ENCODE measurements around the gene ARG2.

ARG2 gene

DNA sequence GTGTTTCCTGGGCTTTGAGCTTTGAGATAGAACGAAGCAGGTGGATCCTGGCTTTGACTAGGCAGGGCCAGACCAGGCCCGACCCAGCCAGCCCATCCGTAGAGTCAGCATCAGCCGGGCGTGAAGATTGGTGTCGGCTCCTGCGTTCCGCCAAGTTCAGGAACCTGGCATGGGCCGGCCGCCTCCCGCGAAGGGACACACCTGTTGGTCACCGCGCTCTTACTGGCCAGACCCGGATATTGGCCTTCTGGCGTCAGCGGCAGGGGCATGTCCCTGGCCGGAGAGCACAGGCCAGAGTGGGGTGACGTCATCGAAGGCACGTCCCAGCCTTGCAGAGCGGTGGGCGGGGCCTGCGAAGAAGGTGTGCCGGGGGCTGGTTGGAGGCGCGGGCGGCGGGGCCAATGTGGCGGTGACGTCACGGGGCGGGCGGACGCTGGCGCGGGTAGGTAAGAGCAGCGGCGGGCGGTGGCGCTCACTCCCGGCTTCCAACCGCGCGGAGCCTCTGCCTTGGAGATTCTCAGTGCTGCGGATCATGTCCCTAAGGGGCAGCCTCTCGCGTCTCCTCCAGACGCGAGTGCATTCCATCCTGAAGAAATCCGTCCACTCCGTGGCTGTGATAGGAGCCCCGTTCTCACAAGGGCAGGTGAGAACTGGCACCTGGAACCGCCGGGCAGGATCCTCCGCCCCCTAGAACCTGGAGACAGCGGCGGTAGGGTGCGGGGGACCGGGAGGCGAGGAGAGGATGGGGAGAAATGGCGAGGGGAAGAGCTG lies at the start of gene ARG2:
ARG2 (plus strand) TSS at position 475 of the 771 bp plus-strand sequence; CDS start at position 533, 58 bp downstream.
- Histone ChIP-seq H3K4me1 (ENCODE audit: low read length) (0 out of 2 replicates have a peak, but pooled peaks cover 2% of the 10 kb centered on the region), H3K36me3 (replicated peaks; ENCODE audit: insufficient read depth, low read length) (no peaks in the 10 kb centered on the region), H3K4me3 (ENCODE audit: low read length) (peak within 1 kb of the TSS; percentile 72), H2AFZ (ENCODE audit: low read length) (peak within 1 kb of the TSS; percentile 78), H3K4me2 (ENCODE audit: low read depth, low read length) (peak within 1 kb of the TSS; percentile 83), H3K9me2 (replicated peaks; ENCODE audit: insufficient read depth, low read length) (no peaks in the 10 kb centered on the region), H3K27me3 (replicated peaks; ENCODE audit: insufficient read depth, low read length) (no peaks in the 10 kb centered on the region), H3K27ac (ENCODE audit: low read length) (peak within 1 kb of the TSS; percentile 58; the same call in 1 of the 2 replicates), H3F3A (ENCODE audit: insufficient read depth, low read length) (peaks cover 9% of the 10 kb centered on the region), H4K20me1 (ENCODE audit: insufficient read depth, low read length) (no peaks in the 10 kb centered on the region), H3K9me3 (replicated peaks; ENCODE audit: insufficient read depth, low read length) (no peaks in the 10 kb centered on the region), H3K9ac (ENCODE audit: low read length) (peak within 1 kb of the TSS; percentile 67), H3K79me2 (ENCODE audit: low read length) (no peaks in the 10 kb centered on the region)
- peak; percentile 88 for DNase-seq
- TF ChIP-seq EZH2 (optimal IDR thresholded peaks at IDR 0.05; ENCODE audit: low read depth, low read length) (no peak), EZH2phosphoT487 (IDR thresholded peaks at IDR 0.05; ENCODE audit: low read length) (no peak)
- TF ChIP-seq, protein P1, sequence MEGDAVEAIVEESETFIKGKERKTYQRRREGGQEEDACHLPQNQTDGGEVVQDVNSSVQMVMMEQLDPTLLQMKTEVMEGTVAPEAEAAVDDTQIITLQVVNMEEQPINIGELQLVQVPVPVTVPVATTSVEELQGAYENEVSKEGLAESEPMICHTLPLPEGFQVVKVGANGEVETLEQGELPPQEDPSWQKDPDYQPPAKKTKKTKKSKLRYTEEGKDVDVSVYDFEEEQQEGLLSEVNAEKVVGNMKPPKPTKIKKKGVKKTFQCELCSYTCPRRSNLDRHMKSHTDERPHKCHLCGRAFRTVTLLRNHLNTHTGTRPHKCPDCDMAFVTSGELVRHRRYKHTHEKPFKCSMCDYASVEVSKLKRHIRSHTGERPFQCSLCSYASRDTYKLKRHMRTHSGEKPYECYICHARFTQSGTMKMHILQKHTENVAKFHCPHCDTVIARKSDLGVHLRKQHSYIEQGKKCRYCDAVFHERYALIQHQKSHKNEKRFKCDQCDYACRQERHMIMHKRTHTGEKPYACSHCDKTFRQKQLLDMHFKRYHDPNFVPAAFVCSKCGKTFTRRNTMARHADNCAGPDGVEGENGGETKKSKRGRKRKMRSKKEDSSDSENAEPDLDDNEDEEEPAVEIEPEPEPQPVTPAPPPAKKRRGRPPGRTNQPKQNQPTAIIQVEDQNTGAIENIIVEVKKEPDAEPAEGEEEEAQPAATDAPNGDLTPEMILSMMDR (IDR thresholded peaks at IDR 0.05; ENCODE audit: low read length), result 0 out of 2 replicates have a peak, but pooled peaks have one; percentile 5

DNA sequence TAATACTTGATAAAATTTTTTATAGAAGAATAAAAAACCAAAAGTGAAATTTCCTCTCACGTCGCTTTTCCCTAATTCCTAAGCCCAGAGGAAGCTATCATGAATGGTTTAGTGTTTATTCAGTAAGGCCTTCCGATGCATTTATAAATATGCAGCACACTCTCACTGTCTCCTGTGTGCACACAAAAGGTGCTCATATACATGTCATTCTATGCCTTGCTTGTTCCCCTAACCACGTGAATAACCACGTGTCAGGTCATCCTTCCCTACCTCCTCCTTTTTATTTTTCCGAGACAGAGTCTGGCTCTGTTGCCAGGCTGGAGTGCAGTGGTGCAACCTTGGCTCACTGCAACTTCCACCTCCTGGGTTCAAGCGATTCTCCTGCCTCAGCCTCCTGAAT lies 49.3 kb upstream of the ARG2 start:
- no peak for TF ChIP-seq EZH2 (optimal IDR thresholded peaks at IDR 0.05; ENCODE audit: low read depth, low read length)
- TF ChIP-seq EZH2phosphoT487 (IDR thresholded peaks at IDR 0.05; ENCODE audit: low read length), result no peak
- TF ChIP-seq, protein P1 (IDR thresholded peaks at IDR 0.05; ENCODE audit: low read length), result no peak
- Histone ChIP-seq H3K36me3 (replicated peaks; ENCODE audit: insufficient read depth, low read length) (no peaks in the 10 kb centered on the region), H3K9me2 (replicated peaks; ENCODE audit: insufficient read depth, low read length) (no peaks in the 10 kb centered on the region)

DNA sequence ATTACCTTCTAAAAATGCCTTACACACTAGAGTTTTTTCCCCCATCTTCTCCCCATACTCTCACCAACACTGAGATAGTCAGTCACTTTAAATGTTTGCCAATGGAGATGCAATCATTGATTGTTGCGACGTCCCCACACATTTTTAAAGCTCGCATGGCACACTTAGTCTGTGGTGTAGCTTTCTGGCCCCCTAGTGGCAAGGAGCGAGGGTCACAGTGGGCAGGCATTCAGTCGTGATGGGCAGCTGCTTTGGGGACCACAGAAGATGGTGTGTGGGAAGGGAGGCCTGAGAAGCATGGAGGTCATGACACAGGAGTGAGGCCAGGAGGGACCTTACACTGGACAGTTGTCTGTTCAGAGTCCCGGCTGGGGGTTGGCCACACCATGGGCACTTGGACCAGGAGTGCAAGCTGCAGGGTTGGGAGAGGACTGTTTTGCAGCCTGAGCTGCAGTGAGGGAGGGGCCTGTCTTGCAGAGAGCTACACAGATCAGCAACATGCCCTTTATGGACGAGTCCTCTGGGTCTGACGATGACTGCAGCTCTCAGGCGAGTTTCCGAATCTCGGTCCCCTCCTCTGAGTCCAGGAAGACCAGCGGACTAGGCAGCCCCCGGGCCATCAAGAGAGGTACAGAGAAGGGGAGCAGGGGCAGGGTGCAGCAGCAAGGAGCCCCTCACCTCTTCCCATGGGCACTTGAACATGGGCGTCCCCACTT lies 48.3 kb upstream of the ARG2 start:
- H3K4me3 ChIP-seq (ENCODE audit: low read length), result no peak overlapping the region
- H3K4me1 ChIP-seq (ENCODE audit: low read length), result no peaks in the 10 kb centered on the region
- H3K36me3 ChIP-seq (replicated peaks; ENCODE audit: insufficient read depth, low read length), result no peaks in the 10 kb centered on the region
- TF ChIP-seq EZH2phosphoT487 (IDR thresholded peaks at IDR 0.05; ENCODE audit: low read length), result no peak
- TF ChIP-seq, protein P1 (IDR thresholded peaks at IDR 0.05; ENCODE audit: low read length), result peak; percentile 72
- no peaks in the 10 kb centered on the region for H3K9me2 ChIP-seq (replicated peaks; ENCODE audit: insufficient read depth, low read length)
- no peaks in the 10 kb centered on the region for H3F3A ChIP-seq (ENCODE audit: insufficient read depth, low read length)
- no peak overlapping the region for H3K9ac ChIP-seq (ENCODE audit: low read length)
- no peak overlapping the region for H3K4me2 ChIP-seq (ENCODE audit: low read depth, low read length)
- H4K20me1 ChIP-seq (ENCODE audit: insufficient read depth, low read length), result no peaks in the 10 kb centered on the region
- no peak overlapping the region for H2AFZ ChIP-seq (ENCODE audit: low read length)
- no peaks in the 10 kb centered on the region for H3K27me3 ChIP-seq (replicated peaks; ENCODE audit: insufficient read depth, low read length)
- peak; percentile 42 for DNase-seq
- no peak overlapping the region for H3K27ac ChIP-seq (ENCODE audit: low read length)
- H3K9me3 ChIP-seq (replicated peaks; ENCODE audit: insufficient read depth, low read length), result no peaks in the 10 kb centered on the region
- no peaks in the 10 kb centered on the region for H3K79me2 ChIP-seq (ENCODE audit: low read length)

More for the DNA sequence above, 49.3 kb upstream of the ARG2 start:
- no peak overlapping the region for H3K4me3 ChIP-seq (ENCODE audit: low read length)
- H3K4me2 ChIP-seq (ENCODE audit: low read depth, low read length), result no peak overlapping the region
- no peaks in the 10 kb centered on the region for H3K27me3 ChIP-seq (replicated peaks; ENCODE audit: insufficient read depth, low read length)
- no peaks in the 10 kb centered on the region for H3F3A ChIP-seq (ENCODE audit: insufficient read depth, low read length)
- H3K9me3 ChIP-seq (replicated peaks; ENCODE audit: insufficient read depth, low read length), result no peaks in the 10 kb centered on the region
- H3K79me2 ChIP-seq (ENCODE audit: low read length), result no peaks in the 10 kb centered on the region
- no peak for DNase-seq
- no peak overlapping the region for H3K27ac ChIP-seq (ENCODE audit: low read length)
- no peak overlapping the region for H3K9ac ChIP-seq (ENCODE audit: low read length)
- H4K20me1 ChIP-seq (ENCODE audit: insufficient read depth, low read length), result no peaks in the 10 kb centered on the region
- no peak overlapping the region for H2AFZ ChIP-seq (ENCODE audit: low read length)
- H3K4me1 ChIP-seq (ENCODE audit: low read length), result no peaks in the 10 kb centered on the region
